ENCODE measurements around the gene NFYC. TPM values are rescaled to one million over a fixed set of nuclear protein-coding genes. Genes with fewer than 3 reads are reported as not detected.

The NFYC gene
- total and polyA plus RNA-seq, 2 experiments from 2014 or later = 36.2 to 42.7 TPM

GRCh38 chr1:40788561-40789341 is 97.2 kb downstream of the NFYC start (continued):
- TF ChIP-seq REST (IDR thresholded peaks at IDR 0.05; ENCODE audit: unreplicated experiment) (no peak), ETS1 (IDR thresholded peaks at IDR 0.05) (no peak)

- no peak overlapping the region; the same call in 2 of the 3 replicates for H3K4me3 Mint-ChIP-seq
- no peak overlapping the region for H3K27ac Mint-ChIP-seq
- H3K79me2 ChIP-seq (replicated peaks; ENCODE audit: insufficient read depth) = no peaks in the 10 kb centered on the region
- H3K36me3 ChIP-seq (ENCODE audit: insufficient read depth) = no peaks in the 10 kb centered on the region
- peaks cover 4% of the 10 kb centered on the region; the same call in 1 of the 2 replicates for H3K4me1 ChIP-seq (ENCODE audit: insufficient read depth)
- peaks cover 21% of the 10 kb centered on the region for H3K27me3 ChIP-seq (ENCODE audit: insufficient read depth)
- no peak for DNase-seq (ENCODE audit: low spot score)
- no peak overlapping the region for H2AFZ ChIP-seq
- H3K4me3 ChIP-seq = no peak overlapping the region
- H4K20me1 ChIP-seq (replicated peaks; ENCODE audit: insufficient read depth) = no peaks in the 10 kb centered on the region
- no peak overlapping the region for H3K4me2 ChIP-seq
- peaks cover 33% of the 10 kb centered on the region for H3K4me1 Mint-ChIP-seq
- H3K9me2 ChIP-seq (ENCODE audit: insufficient read depth) = no peaks in the 10 kb centered on the region
- no peaks in the 10 kb centered on the region for H3F3A ChIP-seq (replicated peaks; ENCODE audit: low read depth)
- no peaks in the 10 kb centered on the region; the same call in 2 of the 3 replicates for H3K36me3 Mint-ChIP-seq (ENCODE audit: low read depth)
- no peaks in the 10 kb centered on the region; the same call in 2 of the 3 replicates for H3K9me3 Mint-ChIP-seq
- no peak overlapping the region for H3K27ac ChIP-seq (ENCODE audit: low read depth)
- ATAC-seq = no peak
- H3K27me3 Mint-ChIP-seq (ENCODE audit: insufficient read depth, low read depth, poor library complexity) = peaks cover 15% of the 10 kb centered on the region
- TF ChIP-seq STAT1 (IDR thresholded peaks at IDR 0.05; ENCODE audit: unreplicated experiment) = no peak
- TF ChIP-seq ETS1 (IDR thresholded peaks at IDR 0.05) = no peak
- TF ChIP-seq ZNF114 (CRISPR knock-in tag; IDR thresholded peaks at IDR 0.05) = no peak
- TF ChIP-seq POLR2AphosphoS5 (IDR thresholded peaks at IDR 0.05; ENCODE audit: low read depth) = no peak
- TF ChIP-seq REST (IDR thresholded peaks at IDR 0.05; ENCODE audit: unreplicated experiment) = no peak
- TF ChIP-seq JUNB (IDR thresholded peaks at IDR 0.05; ENCODE audit: unreplicated experiment) = no peak
- no peak for TF ChIP-seq CREB1 (CRISPR knock-in tag; IDR thresholded peaks at IDR 0.05; ENCODE audit: low read depth)
- TF ChIP-seq CTCF (conservative IDR thresholded peaks at IDR 0.05; ENCODE audit: low read depth in 2 of 2) = no peak
Measured at GRCh38 chr1:40789342-40789598, 97.8 kb downstream of the NFYC start.

Data from GM23338 (cell line).